Karpas-422 (cell line): ENCODE data around the gene DDX3X. TPM values are rescaled to one million over a fixed set of nuclear protein-coding genes. Genes with fewer than 3 reads are reported as not detected.
"Not testable (repeated sequence)": the region's sequence is repeated elsewhere in the genome, so short reads cannot be mapped to it uniquely, and the experiment has no call there.

Experiments
- DNase-seq: peaks from one replicate; pipeline ENCODE4 v3.0.0-alpha.2; 2015
- H2AFZ ChIP-seq: fragments of 200-600 bp; sonication (generic); 2 replicates; pipeline ENCODE4 v1.6.1; 2014; ENCODE audit warnings: antibody characterized with exemption, low read length, mixed read lengths
- H3K27ac ChIP-seq: fragments of 200-600 bp; sonication (generic); 2 replicates; pipeline ENCODE4 v1.5.1; 2014; ENCODE audit warnings: mild to moderate bottlenecking, low read length, moderate library complexity
- H3K27me3 ChIP-seq: fragments of 200-600 bp; sonication (generic); 2 replicates; pipeline ENCODE4 v1.6.1; 2014; ENCODE audit warnings: low read length, mixed read lengths
- H3K36me3 ChIP-seq: fragments of 200-600 bp; sonication (generic); 2 replicates; pipeline ENCODE4 v1.6.1; 2014; ENCODE audit warnings: low read length, mixed read lengths; ENCODE audit not compliant: insufficient read depth
- H3K4me1 ChIP-seq: fragments of 200-600 bp; sonication (generic); 2 replicates; pipeline ENCODE4 v1.6.1; 2014; ENCODE audit warnings: mild to moderate bottlenecking, low read length, mixed read lengths
- H3K4me2 ChIP-seq: fragments of 200-600 bp; sonication (generic); 2 replicates; pipeline ENCODE4 v1.6.1; 2014; ENCODE audit warnings: low read length, low read depth, mild to moderate bottlenecking; ENCODE audit not compliant: poor library complexity, severe bottlenecking
- H3K4me3 ChIP-seq: fragments of 200-600 bp; sonication (generic); 2 replicates; pipeline ENCODE4 v1.5.1; 2014; ENCODE audit warnings: mild to moderate bottlenecking, antibody characterized with exemption, low read length, mixed read lengths
- H3K79me2 ChIP-seq: fragments of 200-600 bp; sonication (generic); 2 replicates; pipeline ENCODE4 v1.6.1; 2014; ENCODE audit warnings: mild to moderate bottlenecking, low read length, mixed read lengths
- H3K9ac ChIP-seq: fragments of 200-600 bp; sonication (generic); 2 replicates; pipeline ENCODE4 v1.6.0; 2014; ENCODE audit warnings: low read length
- H3K9me2 ChIP-seq: fragments of 200-600 bp; sonication (generic), shearing (Covaris generic); replicated peaks from 2 replicates; pipeline ENCODE4 v1.6.0; 2014; ENCODE audit warnings: mild to moderate bottlenecking, low read length, moderate library complexity; ENCODE audit not compliant: insufficient read depth
- H3K9me3 ChIP-seq: fragments of 300-700, 200-600 bp; sonication (generic); 2 replicates; pipeline ENCODE4 v1.6.1; 2014; ENCODE audit warnings: low read length, mixed read lengths
- H4K20me1 ChIP-seq: fragments of 200-600 bp; sonication (generic); 2 replicates; pipeline ENCODE4 v1.6.1; 2014; ENCODE audit warnings: mild to moderate bottlenecking, antibody characterized with exemption, low read length, low read depth; ENCODE audit not compliant: insufficient read depth
- total RNA-seq: library from RNA; depleted of rRNA; stranded (reverse); fragments of >200 nt; shearing (Covaris generic); gene quantifications from 2 replicates; pipeline ENCODE4 v1.2.3, GENCODE V29; 2014; ENCODE audit warnings: low replicate concordance; rRNA removed

DDX3X gene
- total RNA-seq: 198 and 210 TPM in 2 replicates

- H3K9me3 ChIP-seq: no peaks in the 10 kb centered on the region
- H2AFZ ChIP-seq: peak within 1 kb of the TSS; percentile 98; the same call in 1 of the 2 replicates
- peaks cover 63% of the 10 kb centered on the region for H3K4me1 ChIP-seq
- H3K79me2 ChIP-seq: peaks cover 51% of the 10 kb centered on the region
- no peaks in the 10 kb centered on the region for H3K9me2 ChIP-seq
- peak within 1 kb of the TSS; percentile 90 for H3K4me3 ChIP-seq
- H3K36me3 ChIP-seq: peaks cover 36% of the 10 kb centered on the region
- H3K4me2 ChIP-seq: peak within 1 kb of the TSS; percentile 97
- peaks cover 46% of the 10 kb centered on the region for H4K20me1 ChIP-seq
- H3K9ac ChIP-seq: peak within 1 kb of the TSS; percentile 97
- DNase-seq: peak; percentile 96
- H3K27me3 ChIP-seq: no peaks in the 10 kb centered on the region
- H3K27ac ChIP-seq: peak within 1 kb of the TSS; percentile 98
Observed at GRCh38 chrX:41333744-41334362, at the start of gene DDX3X. DDX3X (plus strand) TSS chrX:41334162; CDS start chrX:41334253, 91 bp downstream.

GRCh38 chrX:41285928-41286327 lies 48.0 kb upstream of the DDX3X start:
- H3K4me3 ChIP-seq, H4K20me1 ChIP-seq, H3K4me1 ChIP-seq, H3K9ac ChIP-seq, H2AFZ ChIP-seq, H3K27ac ChIP-seq, H3K4me2 ChIP-seq, DNase-seq, H3K9me3 ChIP-seq, H3K36me3 ChIP-seq, H3K9me2 ChIP-seq, H3K27me3 ChIP-seq, H3K79me2 ChIP-seq: not testable (repeated sequence)

GRCh38 chrX:41288641-41289040 lies 45.3 kb upstream of the DDX3X start:
- Histone ChIP-seq H3K4me3 (no peak overlapping the region), H3K9me3 (no peaks in the 10 kb centered on the region), H3K9me2 (no peaks in the 10 kb centered on the region), H3K27ac (no peak overlapping the region), H4K20me1 (no peaks in the 10 kb centered on the region), H2AFZ (no peak overlapping the region), H3K27me3 (no peaks in the 10 kb centered on the region), H3K4me2 (no peak overlapping the region), H3K79me2 (no peaks in the 10 kb centered on the region), H3K4me1 (peaks cover 6% of the 10 kb centered on the region), H3K36me3 (no peaks in the 10 kb centered on the region), H3K9ac (no peak overlapping the region)
- DNase-seq: no peak

GRCh38 chrX:41289095-41289494 lies 44.9 kb upstream of the DDX3X start:
- Histone ChIP-seq H3K9ac (no peak overlapping the region), H3K79me2 (no peaks in the 10 kb centered on the region), H3K4me1 (peaks cover 1% of the 10 kb centered on the region), H3K9me3 (no peaks in the 10 kb centered on the region), H3K27me3 (no peaks in the 10 kb centered on the region), H3K4me3 (no peak overlapping the region), H2AFZ (no peak overlapping the region), H3K36me3 (no peaks in the 10 kb centered on the region), H4K20me1 (no peaks in the 10 kb centered on the region), H3K27ac (no peak overlapping the region), H3K4me2 (no peak overlapping the region), H3K9me2 (no peaks in the 10 kb centered on the region)
- DNase-seq: no peak

GRCh38 chrX:41291309-41291708 lies 42.7 kb upstream of the DDX3X start:
- H3K4me2 ChIP-seq: no peak overlapping the region
- no peaks in the 10 kb centered on the region for H4K20me1 ChIP-seq
- no peak for DNase-seq
- no peaks in the 10 kb centered on the region for H3K79me2 ChIP-seq
- no peak overlapping the region for H3K27ac ChIP-seq
- no peaks in the 10 kb centered on the region for H3K9me3 ChIP-seq
- H3K27me3 ChIP-seq: no peaks in the 10 kb centered on the region
- H3K4me1 ChIP-seq: no peaks in the 10 kb centered on the region
- H3K36me3 ChIP-seq: no peaks in the 10 kb centered on the region
- no peak overlapping the region for H3K9ac ChIP-seq
- H3K4me3 ChIP-seq: no peak overlapping the region
- H2AFZ ChIP-seq: no peak overlapping the region
- no peaks in the 10 kb centered on the region for H3K9me2 ChIP-seq

- no peaks in the 10 kb centered on the region for H3K9me3 ChIP-seq
- H3K4me1 ChIP-seq: no peaks in the 10 kb centered on the region
- H3K4me2 ChIP-seq: no peak overlapping the region
- no peaks in the 10 kb centered on the region for H3K9me2 ChIP-seq
- no peaks in the 10 kb centered on the region for H3K79me2 ChIP-seq
- no peak overlapping the region for H2AFZ ChIP-seq
- H3K9ac ChIP-seq: no peak overlapping the region
- H3K27me3 ChIP-seq: no peaks in the 10 kb centered on the region
- no peak overlapping the region for H3K4me3 ChIP-seq
- H4K20me1 ChIP-seq: no peaks in the 10 kb centered on the region
- no peak overlapping the region for H3K27ac ChIP-seq
- peak; percentile 70 for DNase-seq
- H3K36me3 ChIP-seq: no peaks in the 10 kb centered on the region
Observed at GRCh38 chrX:41293269-41293668, 40.7 kb upstream of the DDX3X start.

- Histone ChIP-seq H2AFZ (no peak overlapping the region), H3K4me2 (no peak overlapping the region)
Observed at GRCh38 chrX:41300758-41301437, 33.1 kb upstream of the DDX3X start.

GRCh38 chrX:41301438-41301824 lies 32.5 kb upstream of the DDX3X start:
- no peaks in the 10 kb centered on the region for H3K9me2 ChIP-seq
- H3K9me3 ChIP-seq: no peaks in the 10 kb centered on the region
- DNase-seq: no peak
- no peaks in the 10 kb centered on the region for H3K4me1 ChIP-seq
- no peak overlapping the region for H3K4me3 ChIP-seq
- H3K27me3 ChIP-seq: no peaks in the 10 kb centered on the region
- no peak overlapping the region for H3K27ac ChIP-seq
- H3K79me2 ChIP-seq: no peaks in the 10 kb centered on the region
- no peaks in the 10 kb centered on the region for H3K36me3 ChIP-seq
- H2AFZ ChIP-seq: no peak overlapping the region
- no peak overlapping the region for H3K9ac ChIP-seq
- H4K20me1 ChIP-seq: no peaks in the 10 kb centered on the region
- no peak overlapping the region for H3K4me2 ChIP-seq

More at GRCh38 chrX:41300758-41301437, 33.1 kb upstream of the DDX3X start:
- no peaks in the 10 kb centered on the region for H3K27me3 ChIP-seq
- H3K27ac ChIP-seq: no peak overlapping the region
- no peak overlapping the region for H3K4me3 ChIP-seq
- no peaks in the 10 kb centered on the region for H3K79me2 ChIP-seq
- no peak for DNase-seq
- H3K9ac ChIP-seq: no peak overlapping the region
- no peaks in the 10 kb centered on the region for H4K20me1 ChIP-seq
- no peaks in the 10 kb centered on the region for H3K9me2 ChIP-seq
- H3K36me3 ChIP-seq: no peaks in the 10 kb centered on the region
- H3K9me3 ChIP-seq: no peaks in the 10 kb centered on the region
- H3K4me1 ChIP-seq: no peaks in the 10 kb centered on the region
